ENCODE measurements around the gene CTIF.

Gene CTIF

GRCh38 chr18:48775372-48776155, 236.7 kb downstream of the CTIF start:
- DNase-seq = no peak
- Histone ChIP-seq H3K4me1 (peaks cover 24% of the 10 kb centered on the region), H3K27me3 (no peaks in the 10 kb centered on the region), H3K4me3 (ENCODE audit: low read depth, low read length) (no peak overlapping the region), H3K36me3 (no peaks in the 10 kb centered on the region), H3K9me3 (no peaks in the 10 kb centered on the region)
- TF ChIP-seq CTCF (IDR thresholded peaks at IDR 0.05; ENCODE audit: low read depth, low read length) = no peak

GRCh38 chr18:48776156-48776555, 237.3 kb downstream of the CTIF start:
- no peak for DNase-seq
- Histone ChIP-seq H3K4me3 (ENCODE audit: low read depth, low read length) (no peak overlapping the region), H3K36me3 (no peaks in the 10 kb centered on the region)

GRCh38 chr18:48776641-48777025, 237.8 kb downstream of the CTIF start:
- no peak for TF ChIP-seq CTCF (IDR thresholded peaks at IDR 0.05; ENCODE audit: low read depth, low read length)
- H3K4me1 ChIP-seq = peaks cover 25% of the 10 kb centered on the region
- H3K36me3 ChIP-seq = no peaks in the 10 kb centered on the region
- DNase-seq = no peak
- no peaks in the 10 kb centered on the region for H3K9me3 ChIP-seq
- no peaks in the 10 kb centered on the region for H3K27me3 ChIP-seq
- no peak overlapping the region for H3K4me3 ChIP-seq (ENCODE audit: low read depth, low read length)

More at GRCh38 chr18:48776156-48776555, 237.3 kb downstream of the CTIF start:
- Histone ChIP-seq H3K27me3 (no peaks in the 10 kb centered on the region), H3K9me3 (no peaks in the 10 kb centered on the region), H3K4me1 (peaks cover 25% of the 10 kb centered on the region)
- TF ChIP-seq CTCF (IDR thresholded peaks at IDR 0.05; ENCODE audit: low read depth, low read length) = no peak

GRCh38 chr18:48777026-48777743, 238.4 kb downstream of the CTIF start:
- TF ChIP-seq CTCF (IDR thresholded peaks at IDR 0.05; ENCODE audit: low read depth, low read length) = peak; percentile 76
- DNase-seq = peak; percentile 70
- Histone ChIP-seq H3K27me3 (no peaks in the 10 kb centered on the region), H3K4me1 (peaks cover 31% of the 10 kb centered on the region), H3K36me3 (no peaks in the 10 kb centered on the region), H3K4me3 (ENCODE audit: low read depth, low read length) (no peak overlapping the region), H3K9me3 (no peaks in the 10 kb centered on the region)

GRCh38 chr18:48777744-48778116, 238.9 kb downstream of the CTIF start:
- H3K9me3 ChIP-seq = no peaks in the 10 kb centered on the region
- TF ChIP-seq CTCF (IDR thresholded peaks at IDR 0.05; ENCODE audit: low read depth, low read length) = no peak
- H3K27me3 ChIP-seq = no peaks in the 10 kb centered on the region
- peaks cover 36% of the 10 kb centered on the region for H3K4me1 ChIP-seq
- no peak for DNase-seq
- H3K36me3 ChIP-seq = no peaks in the 10 kb centered on the region
- H3K4me3 ChIP-seq (ENCODE audit: low read depth, low read length) = no peak overlapping the region

Data from BE2C (cell line).